IMR-90 (cell line): ENCODE measurements around the gene KBTBD4. TPM values are rescaled to one million over a fixed set of nuclear protein-coding genes. Genes with fewer than 3 reads are reported as not detected.

Experiments used
- ATAC-seq: fragments of 200-7000 bp; cut with Tn5 transposase; 2 replicates; pipeline ENCODE4 v1.9.1; 2020; ENCODE audit warnings: low read depth, mild to moderate bottlenecking, moderate library complexity
- BruUV-seq: library from RNA; stranded (reverse); fragments of 400-500 nt; replicated peaks from 2 replicates; lab custom pipeline; 2021; lab: Mats Ljungman, UMichigan
- CTCF ChIA-PET: fragments of 300-600 bp; formaldehyde crosslinking; extraction: SDS; loops from one replicate; lab custom pipeline; 2021; ENCODE audit warnings: antibody characterized with exemption; lab: Yijun Ruan, JAX
- POLR2A ChIA-PET: fragments of 300-600 bp; sonication (Branson Sonifier 250); formaldehyde crosslinking; loops from one replicate; lab custom pipeline; 2022; ENCODE audit warnings: antibody characterized with exemption; ENCODE audit not compliant: unreplicated experiment; lab: Charles Lee
- DNase-seq: peaks from one replicate; pipeline ENCODE4 v3.0.0; 2013
- H2AFZ ChIP-seq: replicated peaks from 2 replicates; pipeline ENCODE3; 2013; ENCODE audit warnings: low read length, mild to moderate bottlenecking; ENCODE audit not compliant: poor library complexity
- H2AK5ac ChIP-seq: 2 replicates; pipeline ENCODE4 v1.6.1; 2013; ENCODE audit warnings: low read depth, low read length, inconsistent platforms
- H2AK9ac ChIP-seq: replicated peaks from 2 replicates; pipeline ENCODE3; 2013; ENCODE audit warnings: mild to moderate bottlenecking, low read depth, low read length, moderate library complexity; ENCODE audit not compliant: poor library complexity
- H2BK120ac ChIP-seq: 2 replicates; pipeline ENCODE4 v1.6.1; 2013; ENCODE audit warnings: low read depth, low read length, inconsistent platforms
- H2BK15ac ChIP-seq: 3 replicates; pipeline ENCODE4 v1.6.1; 2013; ENCODE audit warnings: low read depth, low read length, inconsistent platforms
- H2BK20ac ChIP-seq: 2 replicates; pipeline ENCODE4 v1.6.1; 2013; ENCODE audit warnings: low read depth, mild to moderate bottlenecking, inconsistent platforms, low read length, moderate library complexity
- H2BK5ac ChIP-seq: 2 replicates; pipeline ENCODE4 v1.6.1; 2013; ENCODE audit warnings: mild to moderate bottlenecking, low read depth, low read length, inconsistent platforms; ENCODE audit not compliant: poor library complexity, severe bottlenecking
- H3K14ac ChIP-seq: replicated peaks from 2 replicates; pipeline ENCODE4 v1.6.1; 2013; ENCODE audit warnings: low read depth, low read length, inconsistent platforms
- H3K18ac ChIP-seq: 2 replicates; pipeline ENCODE4 v1.6.1; 2013; ENCODE audit warnings: low read depth, low read length, control low read depth
- H3K23ac ChIP-seq: 2 replicates; pipeline ENCODE4 v1.6.1; 2013; ENCODE audit warnings: low read depth, low read length, inconsistent platforms
- H3K27ac ChIP-seq: 2 replicates; pipeline ENCODE4 v1.5.1; 2013; ENCODE audit warnings: mild to moderate bottlenecking, control low read depth, low read length; ENCODE audit not compliant: insufficient read depth
- H3K27me3 ChIP-seq: 2 replicates; pipeline ENCODE4 v1.6.1; 2013; ENCODE audit warnings: low read length; ENCODE audit not compliant: control insufficient read depth, insufficient read depth
- H3K36me3 ChIP-seq: 2 replicates; pipeline ENCODE4 v1.6.1; 2013; ENCODE audit warnings: low read length, mixed read lengths; ENCODE audit not compliant: control insufficient read depth, insufficient read depth
- H3K4ac ChIP-seq: 2 replicates; pipeline ENCODE4 v1.6.1; 2013; ENCODE audit warnings: low read depth, low read length, inconsistent platforms
- H3K4me1 ChIP-seq: 2 replicates; pipeline ENCODE4 v1.6.1; 2013; ENCODE audit warnings: low read length, mixed read lengths; ENCODE audit not compliant: control insufficient read depth, insufficient read depth
- H3K4me2 ChIP-seq: 2 replicates; pipeline ENCODE4 v1.6.1; 2013; ENCODE audit warnings: low read depth, mild to moderate bottlenecking, control low read depth, low read length, moderate library complexity
- H3K4me3 ChIP-seq: 2 replicates; pipeline ENCODE4 v1.5.1; 2013; ENCODE audit warnings: low read depth, mild to moderate bottlenecking, control low read depth, low read length, moderate library complexity; ENCODE audit not compliant: insufficient read depth
- H3K56ac ChIP-seq: 2 replicates; pipeline ENCODE4 v1.6.1; 2013; ENCODE audit warnings: low read length, inconsistent platforms; ENCODE audit not compliant: insufficient read depth; ENCODE audit errors: extremely low read depth
- H3K79me1 ChIP-seq, 2 experiments: 2 replicates each; pipeline ENCODE4 v1.6.1; 2013; ENCODE audit warnings: low read length in 2 of 2, inconsistent platforms in 1 of 2, low read depth in 1 of 2
- H3K9ac ChIP-seq: 2 replicates; pipeline ENCODE4 v1.6.1; 2013; ENCODE audit warnings: low read depth, low read length, control low read depth
- H3K9me1 ChIP-seq: 2 replicates; pipeline ENCODE4 v1.6.1; 2013; ENCODE audit warnings: low read length, inconsistent platforms; ENCODE audit not compliant: insufficient read depth
- H3K9me3 ChIP-seq: 2 replicates; pipeline ENCODE4 v1.6.1; 2013; ENCODE audit warnings: low read length; ENCODE audit not compliant: control insufficient read depth, insufficient read depth
- H4K20me1 ChIP-seq: 2 replicates; pipeline ENCODE4 v1.6.1; 2013; ENCODE audit warnings: low read length, inconsistent platforms; ENCODE audit not compliant: insufficient read depth
- H4K5ac ChIP-seq: 2 replicates; pipeline ENCODE4 v1.6.1; 2013; ENCODE audit warnings: mild to moderate bottlenecking, low read depth, low read length, control low read depth
- H4K8ac ChIP-seq, 2 experiments: 2 replicates each; pipeline ENCODE4 v1.6.1; 2013; ENCODE audit warnings: low read depth in 2 of 2, low read length in 2 of 2, control low read depth in 1 of 2, inconsistent platforms in 1 of 2
- H4K91ac ChIP-seq: 2 replicates; pipeline ENCODE4 v1.6.1; 2013; ENCODE audit warnings: low read depth, low read length, inconsistent platforms; ENCODE audit not compliant: insufficient read depth
- CEBPB ChIP-seq: IDR thresholded peaks from 2 replicates; pipeline ENCODE4 v1.6.1; 2012; ENCODE audit warnings: low read depth, low read length, improper control_type of control experiment
- RFX5 ChIP-seq: IDR thresholded peaks from 2 replicates; pipeline ENCODE4 v1.8.0; 2012; ENCODE audit warnings: low read depth, mild to moderate bottlenecking, low read length, moderate library complexity
- WGBS, 2 experiments: methylation state at CpG; one replicate each; pipeline versions ENCODE4 v1.1.5 to v1.1.7; 2013; ENCODE audit warnings: missing lambda C conversion rate in 2 of 2; ENCODE audit not compliant: insufficient read length in 1 of 2; ENCODE audit errors: extremely low coverage in 2 of 2; 5-methylcytosine and 5-hydroxymethylcytosine counted together
- dilution Hi-C: fragments of 300-500 bp; cut with HindIII; formaldehyde crosslinking; loops from one replicate; pipeline ENCODE4 v1.14.3; 2018; ENCODE audit warnings: low sequenced_read_pairs; ENCODE audit not compliant: unreplicated experiment
- in situ Hi-C: fragments of 300-500 bp; cut with MboI; formaldehyde crosslinking; loops from 3 replicates; pipeline ENCODE4 v1.14.3; 2019; ENCODE audit warnings: low sequenced_read_pairs, inconsistent platforms, mixed read lengths
- intact Hi-C: fragments of 100-400 bp; cut with micrococcal nuclease; formaldehyde crosslinking; loops from 2 replicates; pipeline ENCODE4 v1.10.0; 2022
- polyA plus RNA-seq, 3 experiments: library from polyadenylated mRNA; depleted of rRNA; stranded (reverse); fragments of >200 nt; gene quantifications; 2 replicates each; pipeline ENCODE4 v1.2.3, GENCODE V29; 2012; ENCODE audit warnings: low replicate concordance in 1 of 3
- total RNA-seq: library from RNA; depleted of rRNA; stranded (reverse); fragments of >200 nt; gene quantifications from 2 replicates; pipeline ENCODE4 v1.2.3, GENCODE V29; 2012

KBTBD4 gene
- total and polyA plus RNA-seq, 2 of the 4 experiments (the other 2 are of a cell fraction), result 14.9 to 41.6 TPM

DNA sequence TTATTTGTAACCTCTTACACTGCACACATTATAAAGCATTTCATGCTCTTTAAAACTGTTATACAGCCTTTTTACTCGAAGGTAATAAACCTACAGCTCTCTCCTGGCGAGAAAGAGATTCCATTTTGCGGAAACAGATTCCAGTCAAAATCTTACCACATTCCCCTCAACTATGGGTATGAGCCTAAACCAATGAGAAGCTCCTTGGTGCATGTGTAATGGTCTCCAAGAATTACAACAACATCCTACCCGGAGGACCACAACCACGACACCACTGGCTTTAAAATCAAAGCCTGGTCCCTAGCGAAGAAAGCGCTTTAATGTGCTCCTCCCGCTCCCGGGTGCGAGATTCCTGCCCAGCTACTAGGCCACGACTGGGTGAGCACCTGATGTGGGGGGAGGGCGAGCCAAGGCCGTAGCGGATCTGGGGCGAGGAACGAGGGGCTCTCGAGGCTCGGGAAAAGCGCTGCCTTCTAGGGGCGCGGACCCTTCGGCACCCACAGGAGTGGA, 26.7 kb downstream of the KBTBD4 start:
- Histone ChIP-seq H3K4ac (peak overlapping the region; percentile 94), H3K9ac (peak overlapping the region; percentile 97), H2AK5ac (peak overlapping the region; percentile 92), H4K5ac (peak overlapping the region; percentile 89), H3K9me1 (peaks cover 6% of the 10 kb centered on the region), H2BK5ac (peak overlapping the region; percentile 86), H2BK20ac (no peak overlapping the region), H2BK120ac (no peak overlapping the region), H4K91ac (peak overlapping the region; percentile 76), H3K23ac (peak overlapping the region; percentile 93), H3K56ac (peak overlapping the region; percentile 81), H3K4me1 (peaks cover 3% of the 10 kb centered on the region), H3K14ac (peak overlapping the region; percentile 92), H3K4me3 (peak overlapping the region; percentile 99), H3K36me3 (no peaks in the 10 kb centered on the region), H4K20me1 (peaks cover 53% of the 10 kb centered on the region), H2BK15ac (no peak overlapping the region), H3K4me2 (peak overlapping the region; percentile 100), H3K27ac (peak overlapping the region; percentile 93), H2AFZ (peak overlapping the region; percentile 97), H3K9me3 (no peaks in the 10 kb centered on the region), H3K79me1 (peaks cover 0 to 48% of the 10 kb centered on the region in 2 experiments; a peak in 2 of 4 replicates), H2AK9ac (peak overlapping the region; percentile 97), H3K27me3 (no peaks in the 10 kb centered on the region), H3K18ac (peak overlapping the region; percentile 87), H4K8ac (peak overlapping the region; percentile 58 to 89; a peak in 3 of 4 replicates)
- ChIA-PET POLR2A (interaction anchor here (1.0 kb wide), 1 partner anchor 13 kb away, joined by 3 read pairs; no protein-coding TSS in a partner anchor), CTCF (interaction anchor here (1.0 to 1.9 kb wide), 3 partner anchors 20 to 67 kb away, joined by 4 to 7 read pairs (median 5); no protein-coding TSS in a partner anchor)
- no peak for TF ChIP-seq RFX5
- TF ChIP-seq CEBPB, result peak; percentile 29; the same call in 1 of the 2 replicates
- ATAC-seq (peak; percentile 5), DNase-seq (peak; percentile 52)
- dilution Hi-C loops, result no loop called here
- intact Hi-C loops, result no loop called here
- 0% methylated on average over 5 of the region's 22 CpGs; no CpG with 5 or more reads in 1 of the 2 experiments for WGBS, 2 experiments
- in situ Hi-C loops, result no loop called here
- BruUV-seq, result no TSS peak
